ENCODE results near the gene TCTN1. TPM values are rescaled to one million over a fixed set of nuclear protein-coding genes. Genes with fewer than 3 reads are reported as not detected.

Gene TCTN1
- 40.0 and 40.6 TPM in 2 replicates for total RNA-seq (2014; rRNA removed)
- percentile 66 among the genes with signal in this experiment for Bru-seq, nascent RNA
- BruChase-seq, experiment 1, labeled RNA remaining after a 6-hour chase = percentile 59 among the genes with signal in this experiment
- BruChase-seq, experiment 2, labeled RNA remaining after a 2-hour chase = percentile 66 among the genes with signal in this experiment
- long read RNA-seq, transcript TCTN1-225 (15 exons, 2,309 nt) = major isoform, 24 of 73 reads
- long read RNA-seq, partial matches to known transcripts = 6 of 73 reads
- long read RNA-seq, other reads (novel, unspliced or antisense) = 33 of 73 reads

GRCh38 chr12:110613771-110614684 lies at the start of gene TCTN1:
Gene TCTN1, plus strand, starts transcription at chr12:110614129. Its CDS starts 54 bp downstream, at chr12:110614183.
- Histone ChIP-seq H2AFZ (ENCODE audit: low read length) (peak within 1 kb of the TSS; percentile 98), H3K9me2 (replicated peaks; ENCODE audit: low read length) (no peaks in the 10 kb centered on the region), H3K36me3 (ENCODE audit: low read depth, low read length) (no peaks in the 10 kb centered on the region), H3F3A (ENCODE audit: low read length, unreplicated experiment) (no peaks in the 10 kb centered on the region), H3K27me3 (ENCODE audit: low read length) (no peaks in the 10 kb centered on the region), H3K4me1 (ENCODE audit: insufficient read depth, low read length) (peaks cover 9% of the 10 kb centered on the region), H3K9ac (ENCODE audit: low read length) (peak within 1 kb of the TSS; percentile 83), H3K9me3 (ENCODE audit: low read length) (no peaks in the 10 kb centered on the region), H3K4me2 (ENCODE audit: low read length) (peak within 1 kb of the TSS; percentile 98), H3K27ac (ENCODE audit: low read length) (0 out of 2 replicates have a peak within 1 kb of the TSS, but pooled peaks have one; percentile 1), H4K20me1 (ENCODE audit: low read length) (no peaks in the 10 kb centered on the region), H3K79me2 (ENCODE audit: low read length) (peaks cover 8% of the 10 kb centered on the region), H3K4me3 (ENCODE audit: low read length) (peak within 1 kb of the TSS; percentile 75)
- peak; percentile 99 for ATAC-seq
- TF ChIP-seq EZH2phosphoT487 (IDR thresholded peaks at IDR 0.05; ENCODE audit: borderline replicate concordance, low read length) = no peak
- no peak for TF ChIP-seq EZH2 (IDR thresholded peaks at IDR 0.05; ENCODE audit: low read length, unreplicated experiment)
- TF ChIP-seq CTCF (conservative IDR thresholded peaks at IDR 0.05; ENCODE audit: low read depth, low read length) = no peak
- peak; percentile 97 for DNase-seq
- BruUV-seq (replicated peaks) = TSS peak; percentile 75
- CTCF ChIA-PET = interaction anchor here (0.6 kb wide), 2 partner anchors 104 to 1950 kb away, joined by 3 to 9 read pairs; no protein-coding TSS in a partner anchor
- POLR2A ChIA-PET (ENCODE audit: unreplicated experiment) = interaction anchor here (0.6 to 1.5 kb wide), 3 partner anchors 13 to 467 kb away, joined by 3 to 7 read pairs (median 4); partner anchors contain the start of genes FAM216A and GPN3
- intact Hi-C loops (cut with micrococcal nuclease) = loop anchor here (2.0 to 5.0 kb wide), 2 partner anchors 85 to 213 kb away; no protein-coding TSS in a partner anchor

GRCh38 chr12:110564471-110564991 lies 49.4 kb upstream of the TCTN1 start:
- Histone ChIP-seq H3F3A (ENCODE audit: low read length, unreplicated experiment) (peaks cover 9% of the 10 kb centered on the region), H3K27me3 (ENCODE audit: low read length) (no peaks in the 10 kb centered on the region), H3K4me2 (ENCODE audit: low read length) (peak overlapping the region; percentile 3; the same call in 1 of the 2 replicates), H3K9me3 (ENCODE audit: low read length) (no peaks in the 10 kb centered on the region), H3K36me3 (ENCODE audit: low read depth, low read length) (peaks cover 4% of the 10 kb centered on the region; the same call in 1 of the 2 replicates), H2AFZ (ENCODE audit: low read length) (no peak overlapping the region), H3K9me2 (replicated peaks; ENCODE audit: low read length) (no peaks in the 10 kb centered on the region), H3K9ac (ENCODE audit: low read length) (no peak overlapping the region), H3K4me1 (ENCODE audit: insufficient read depth, low read length) (peaks cover 46% of the 10 kb centered on the region), H3K4me3 (ENCODE audit: low read length) (no peak overlapping the region), H3K27ac (ENCODE audit: low read length) (no peak overlapping the region), H4K20me1 (ENCODE audit: low read length) (peaks cover 29% of the 10 kb centered on the region), H3K79me2 (ENCODE audit: low read length) (peaks cover 97% of the 10 kb centered on the region)
- ChIA-PET POLR2A (ENCODE audit: unreplicated experiment) (no interaction called here), CTCF (no interaction called here)
- no peak for ATAC-seq
- TF ChIP-seq CTCF (conservative IDR thresholded peaks at IDR 0.05; ENCODE audit: low read depth, low read length) (no peak), EZH2 (IDR thresholded peaks at IDR 0.05; ENCODE audit: low read length, unreplicated experiment) (no peak)
- no TSS peak for BruUV-seq (replicated peaks)
- intact Hi-C loops (cut with micrococcal nuclease) = no loop called here
- no peak for DNase-seq
